Esophagus muscularis mucosa (tissue), 3 donors: Measurements from ENCODE around the gene PHLPP1.

Experiments
- EP300 ChIP-seq: sonication (generic); formaldehyde crosslinking; IDR thresholded peaks from one replicate; pipeline ENCODE4 v1.6.1; 2017; ENCODE audit warnings: antibody characterized with exemption
- POLR2AphosphoS5 ChIP-seq, 2 donors: sonication (generic); formaldehyde crosslinking; IDR thresholded peaks; one replicate each; pipeline ENCODE4 v1.6.1; 2017; ENCODE audit warnings: antibody characterized with exemption in 2 of 2

DNA sequence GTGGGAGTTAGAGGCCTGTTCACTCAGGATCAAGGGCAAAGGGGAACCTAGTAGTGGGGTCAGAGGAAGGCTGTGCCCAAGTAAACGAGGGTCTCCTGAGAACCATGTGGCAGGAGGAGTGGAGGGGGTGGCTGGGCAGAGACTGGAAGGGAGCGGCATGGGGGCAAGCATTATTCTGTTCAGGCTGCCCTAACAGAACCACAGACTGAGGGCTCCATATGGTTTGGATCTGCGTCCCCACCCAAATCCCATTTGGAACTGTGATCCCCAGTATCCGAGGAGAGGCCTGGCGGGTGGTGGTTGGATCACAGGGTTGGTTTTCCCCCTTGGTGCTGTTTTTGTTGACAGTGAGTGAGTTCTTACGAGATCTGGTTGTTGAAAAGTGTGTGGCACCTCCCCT lies 287.0 kb downstream of the PHLPP1 start:
- TF ChIP-seq POLR2AphosphoS5 (IDR thresholded peaks at IDR 0.05) (no peak), EP300 (no peak)
